Activated B cell treated with CpG ODN at 0.5 μM for 24 hours (primary cell): ENCODE measurements around the gene CAMK2N2. TPM values are rescaled to one million over a fixed set of nuclear protein-coding genes. Genes with fewer than 3 reads are reported as not detected.

Experiments used
- ATAC-seq: fragments of 200-7000 bp; cut with Tn5 transposase; one replicate; pipeline ENCODE4 v1.10.0; 2021; ENCODE audit warnings: low read depth, mild to moderate bottlenecking, moderate library complexity
- CTCF ChIA-PET: fragments of 350-600 bp; sonication (Branson Sonifier 250); formaldehyde crosslinking; loops from one replicate; lab custom pipeline; 2021; ENCODE audit warnings: antibody characterized with exemption; lab: Charles Lee
- POLR2A ChIA-PET: fragments of 350-600 bp; sonication (Branson Sonifier 250); formaldehyde crosslinking; loops from one replicate; lab custom pipeline; 2021; ENCODE audit warnings: antibody characterized with exemption; lab: Charles Lee
- DNase-seq: peaks from one replicate; pipeline ENCODE4 v3.0.0; 2022
- H3K27ac Mint-ChIP-seq: one replicate; pipeline ENCODE4 v1.8.0; 2020; ENCODE audit warnings: mixed read lengths
- H3K27me3 Mint-ChIP-seq: one replicate; pipeline ENCODE4 v1.8.0; 2021; ENCODE audit warnings: mixed read lengths
- H3K36me3 Mint-ChIP-seq: one replicate; pipeline ENCODE4 v1.8.0; 2021; ENCODE audit warnings: low read depth, mixed read lengths
- H3K4me1 Mint-ChIP-seq: one replicate; pipeline ENCODE4 v1.8.0; 2021; ENCODE audit warnings: mixed read lengths
- H3K4me3 Mint-ChIP-seq: one replicate; pipeline ENCODE4 v1.8.0; 2020; ENCODE audit warnings: mild to moderate bottlenecking, mixed read lengths
- H3K9me3 Mint-ChIP-seq: one replicate; pipeline ENCODE4 v1.8.0; 2020; ENCODE audit warnings: mixed read lengths
- CTCF ChIP-seq: fragments of 200-600 bp; IDR thresholded peaks from one replicate; pipeline ENCODE4 v1.8.0; 2022; ENCODE audit warnings: antibody characterized with exemption, mild to moderate bottlenecking
- intact Hi-C: fragments of 100-400 bp; cut with micrococcal nuclease; formaldehyde crosslinking; loops from one replicate; pipeline ENCODE4 v1.15.1; 2024
- total RNA-seq: library from RNA; stranded (reverse); gene quantifications from 2 replicates; pipeline ENCODE4 v1.2.3, GENCODE V29; 2022

Gene CAMK2N2
- total RNA-seq, 1 donor from 2014 or later = not detected

- peaks cover 28% of the 10 kb centered on the region for H3K4me1 Mint-ChIP-seq
- H3K27ac Mint-ChIP-seq = no peak overlapping the region
- no peak for TF ChIP-seq CTCF
- no peak for DNase-seq
- H3K4me3 Mint-ChIP-seq = peak overlapping the region; percentile 79
- POLR2A ChIA-PET = interaction anchor here (0.6 to 1.2 kb wide), 2 partner anchors 11 to 1145 kb away, joined by 4 to 9 read pairs; partner anchors contain the start of gene EEF1AKMT4
- ATAC-seq = no peak
- intact Hi-C loops = loop anchor here (1.0 to 5.0 kb wide), 3 partner anchors 10 to 38 kb away; partner anchors contain the start of genes PSMD2 and VWA5B2
- H3K9me3 Mint-ChIP-seq = no peaks in the 10 kb centered on the region
- CTCF ChIA-PET = interaction anchor here (1.1 to 2.4 kb wide), 2 partner anchors 11 to 33 kb away, joined by 3 to 8 read pairs; partner anchors contain the start of gene EEF1AKMT4
- no peaks in the 10 kb centered on the region for H3K36me3 Mint-ChIP-seq
- peaks cover 47% of the 10 kb centered on the region for H3K27me3 Mint-ChIP-seq
Measured at GRCh38 chr3:184260724-184261269, 556 bp downstream of the CAMK2N2 start.

GRCh38 chr3:184259878-184260723 is 1.3 kb downstream of the CAMK2N2 start:
- POLR2A ChIA-PET = interaction anchor here (1.2 kb wide), 1 partner anchor 10 kb away, joined by 4 read pairs; the partner anchor contains the start of gene EEF1AKMT4
- no peak for TF ChIP-seq CTCF
- Mint-ChIP-seq H3K4me1 (peaks cover 28% of the 10 kb centered on the region), H3K27me3 (peaks cover 44% of the 10 kb centered on the region), H3K4me3 (peak overlapping the region; percentile 79), H3K27ac (no peak overlapping the region), H3K36me3 (no peaks in the 10 kb centered on the region), H3K9me3 (no peaks in the 10 kb centered on the region)
- ATAC-seq (peak; percentile 72), DNase-seq (peak; percentile 38)
- CTCF ChIA-PET = interaction anchor here (1.1 to 2.4 kb wide), 2 partner anchors 10 to 32 kb away, joined by 3 to 8 read pairs; partner anchors contain the start of gene EEF1AKMT4
- intact Hi-C loops = loop anchor here (2.0 to 5.0 kb wide), 2 partner anchors 33 to 39 kb away; partner anchors contain the start of genes PSMD2 and VWA5B2

- ATAC-seq = no peak
- Mint-ChIP-seq H3K36me3 (no peaks in the 10 kb centered on the region), H3K27me3 (peaks cover 37% of the 10 kb centered on the region), H3K27ac (no peak overlapping the region), H3K4me3 (peak overlapping the region; percentile 60), H3K9me3 (no peaks in the 10 kb centered on the region), H3K4me1 (peaks cover 28% of the 10 kb centered on the region)
- TF ChIP-seq CTCF = no peak
- ChIA-PET POLR2A (no interaction called here), CTCF (interaction anchor here (2.4 kb wide), 1 partner anchor 32 kb away, joined by 8 read pairs; no protein-coding TSS in a partner anchor)
- DNase-seq = no peak
- intact Hi-C loops = no loop called here
Measured at GRCh38 chr3:184259396-184259877, 1.9 kb downstream of the CAMK2N2 start.

- no peak for ATAC-seq
- H3K36me3 Mint-ChIP-seq = no peaks in the 10 kb centered on the region
- ChIA-PET CTCF (no interaction called here), POLR2A (no interaction called here)
- H3K27ac Mint-ChIP-seq = no peak overlapping the region
- TF ChIP-seq CTCF = no peak
- intact Hi-C loops = no loop called here
- peak overlapping the region; percentile 35 for H3K4me3 Mint-ChIP-seq
- H3K27me3 Mint-ChIP-seq = peaks cover 33% of the 10 kb centered on the region
- peaks cover 28% of the 10 kb centered on the region for H3K4me1 Mint-ChIP-seq
- no peaks in the 10 kb centered on the region for H3K9me3 Mint-ChIP-seq
- DNase-seq = no peak
Measured at GRCh38 chr3:184258926-184259325, 2.4 kb downstream of the CAMK2N2 start.
